Subcutaneous adipose tissue (tissue), 4 donors: Measurements from ENCODE around the gene RNASET2. TPM values are rescaled to one million over a fixed set of nuclear protein-coding genes. Genes with fewer than 3 reads are reported as not detected.

Experiments used
- CTCF ChIP-seq: fragments of 450-650 bp; IDR thresholded peaks from one replicate; pipeline ENCODE4 v1.5.1; 2016; ENCODE audit warnings: low read depth, mild to moderate bottlenecking, control low read depth, antibody characterized with exemption, moderate library complexity
- total RNA-seq, 4 donors: library from RNA; depleted of rRNA; stranded (reverse); fragments of >200 nt; gene quantifications; one replicate each; pipeline ENCODE4 v1.1.0, GENCODE V29; 2016

The RNASET2 gene
- total RNA-seq, 4 donors from 2014 or later, result 40.4 to 173 (median 77.0) TPM

DNA sequence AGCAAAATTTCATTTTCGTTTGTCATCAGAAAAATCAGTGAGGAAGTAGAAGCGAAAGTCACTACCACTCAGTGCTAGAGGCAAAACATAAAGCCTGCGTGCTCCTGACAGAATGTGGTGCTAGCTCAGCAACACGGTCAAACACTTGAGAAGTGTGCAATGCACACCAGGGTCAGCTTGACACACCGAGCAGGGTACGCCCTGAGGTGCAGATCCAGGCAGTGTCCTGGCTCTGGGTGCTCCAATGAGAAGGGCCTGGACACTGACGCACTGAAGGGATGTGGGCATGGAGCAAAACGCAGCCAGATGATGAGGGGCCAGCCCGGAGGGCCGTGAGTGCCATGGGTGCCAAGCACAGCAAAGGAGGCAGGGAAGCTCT is 5.9 kb downstream of the RNASET2 start:
- TF ChIP-seq CTCF, result no peak

- TF ChIP-seq CTCF, result no peak
These were observed 6.6 kb downstream of the RNASET2 start for GRCh38 chr6:166949528-166950442.

DNA sequence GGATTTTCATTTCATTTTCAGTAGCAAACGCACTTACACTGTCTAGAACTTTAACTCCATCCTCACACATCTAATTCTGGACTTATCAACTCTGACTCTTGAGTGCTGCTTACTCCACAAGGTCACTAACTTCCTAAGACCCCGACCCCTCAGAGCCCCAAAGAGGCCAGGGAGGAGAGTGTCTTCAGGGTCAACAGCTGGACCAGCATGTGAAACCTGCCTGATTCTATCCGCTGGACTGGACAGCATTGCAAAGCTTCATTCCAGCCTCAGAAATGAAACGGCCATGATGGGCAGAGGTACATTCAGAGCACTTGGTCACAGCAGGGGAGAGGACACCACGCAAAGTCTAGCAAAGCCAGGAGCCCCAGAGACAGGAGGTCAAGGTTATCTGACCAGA is 9.1 kb downstream of the RNASET2 start:
- no peak for TF ChIP-seq CTCF

DNA sequence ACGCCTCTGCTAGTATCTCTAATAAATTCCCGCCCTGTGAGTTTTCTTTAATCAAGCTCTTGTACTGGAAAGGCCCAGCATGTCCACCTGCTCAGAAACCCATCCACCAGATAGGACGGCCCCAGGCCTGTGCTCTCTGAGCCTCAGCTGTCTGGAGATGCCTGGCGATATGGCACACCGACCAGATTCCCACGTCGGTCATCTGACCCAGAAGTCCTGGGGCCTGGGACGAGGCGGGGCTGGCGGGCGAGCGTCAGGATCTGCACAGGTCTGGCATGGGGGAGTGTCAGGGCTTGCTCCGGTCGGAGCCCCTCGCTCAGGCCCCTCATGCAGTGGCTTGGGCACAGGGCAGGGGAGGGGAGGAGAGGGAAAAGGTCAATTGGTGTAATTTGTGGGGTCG is 10.2 kb downstream of the RNASET2 start:
- no peak for TF ChIP-seq CTCF

GRCh38 chr6:166944666-166945256 is 11.6 kb downstream of the RNASET2 start:
- no peak for TF ChIP-seq CTCF

DNA sequence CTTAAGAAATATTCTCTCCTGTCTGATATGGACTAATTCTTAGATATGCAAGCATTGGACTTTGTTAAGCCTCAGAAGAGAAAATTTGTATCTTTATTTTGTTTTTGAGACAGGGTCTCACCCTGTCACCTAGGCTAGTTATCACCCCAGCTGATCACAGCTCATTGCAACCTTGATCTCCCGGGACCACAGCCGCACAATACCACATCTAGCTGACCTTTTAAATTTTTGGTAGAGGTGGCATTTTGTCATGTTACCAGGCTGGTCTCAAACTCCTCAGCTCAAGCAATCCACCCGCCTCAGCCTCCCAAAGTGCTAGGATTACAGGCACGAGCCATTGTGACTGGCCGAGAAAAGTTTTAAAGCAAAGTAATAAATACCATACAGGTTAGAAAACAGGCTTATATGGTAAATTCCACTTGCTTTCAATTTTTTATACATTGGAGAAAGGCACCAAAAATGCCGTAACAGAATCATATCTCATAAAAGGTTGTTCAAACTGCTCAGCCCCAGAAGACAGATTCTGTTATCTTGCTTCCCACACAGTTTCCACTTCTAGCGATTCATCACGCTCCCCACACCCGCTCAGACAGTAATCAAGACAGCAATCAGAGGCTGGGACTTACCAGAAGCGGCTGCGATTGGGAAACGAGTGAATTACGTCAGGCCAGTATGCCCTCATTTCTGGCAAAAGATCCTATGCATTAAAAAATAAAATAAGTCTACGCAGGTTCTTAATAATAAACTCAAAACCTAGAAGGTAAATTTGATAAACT is 13.8 kb downstream of the RNASET2 start:
- TF ChIP-seq CTCF, result no peak

GRCh38 chr6:166940643-166941068 is 15.7 kb downstream of the RNASET2 start:
- TF ChIP-seq CTCF, result no peak
